ENCODE data around the gene ACLY.

ACLY gene

DNA sequence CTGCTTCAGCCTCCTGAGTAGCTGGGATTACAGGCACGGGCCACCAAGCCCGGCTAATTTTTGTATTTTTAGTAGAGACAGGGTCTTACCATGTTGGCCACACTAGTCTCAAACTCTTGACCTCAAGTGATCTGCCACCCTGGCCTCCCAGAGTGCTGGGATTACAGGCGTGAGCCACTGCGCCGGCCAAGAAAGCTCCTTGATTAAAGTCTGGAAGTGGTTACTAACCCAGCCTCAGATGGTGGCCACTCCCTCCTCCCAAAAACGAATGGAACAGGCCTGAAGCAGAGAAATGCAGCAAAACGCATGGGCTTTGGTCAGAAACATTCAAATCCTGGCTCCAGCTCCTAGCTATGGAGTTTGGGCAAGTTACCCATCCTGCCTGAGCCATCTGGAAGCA, 94.7 kb downstream of the ACLY start:
- DNase-seq (ENCODE audit: low read depth) = no peak
- no peak overlapping the region for H3K4me3 ChIP-seq (ENCODE audit: low read length)
- TF ChIP-seq, protein P1, sequence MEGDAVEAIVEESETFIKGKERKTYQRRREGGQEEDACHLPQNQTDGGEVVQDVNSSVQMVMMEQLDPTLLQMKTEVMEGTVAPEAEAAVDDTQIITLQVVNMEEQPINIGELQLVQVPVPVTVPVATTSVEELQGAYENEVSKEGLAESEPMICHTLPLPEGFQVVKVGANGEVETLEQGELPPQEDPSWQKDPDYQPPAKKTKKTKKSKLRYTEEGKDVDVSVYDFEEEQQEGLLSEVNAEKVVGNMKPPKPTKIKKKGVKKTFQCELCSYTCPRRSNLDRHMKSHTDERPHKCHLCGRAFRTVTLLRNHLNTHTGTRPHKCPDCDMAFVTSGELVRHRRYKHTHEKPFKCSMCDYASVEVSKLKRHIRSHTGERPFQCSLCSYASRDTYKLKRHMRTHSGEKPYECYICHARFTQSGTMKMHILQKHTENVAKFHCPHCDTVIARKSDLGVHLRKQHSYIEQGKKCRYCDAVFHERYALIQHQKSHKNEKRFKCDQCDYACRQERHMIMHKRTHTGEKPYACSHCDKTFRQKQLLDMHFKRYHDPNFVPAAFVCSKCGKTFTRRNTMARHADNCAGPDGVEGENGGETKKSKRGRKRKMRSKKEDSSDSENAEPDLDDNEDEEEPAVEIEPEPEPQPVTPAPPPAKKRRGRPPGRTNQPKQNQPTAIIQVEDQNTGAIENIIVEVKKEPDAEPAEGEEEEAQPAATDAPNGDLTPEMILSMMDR (IDR thresholded peaks at IDR 0.05; ENCODE audit: insufficient read depth, low read depth, low read length, missing control alignments) = no peak

DNA sequence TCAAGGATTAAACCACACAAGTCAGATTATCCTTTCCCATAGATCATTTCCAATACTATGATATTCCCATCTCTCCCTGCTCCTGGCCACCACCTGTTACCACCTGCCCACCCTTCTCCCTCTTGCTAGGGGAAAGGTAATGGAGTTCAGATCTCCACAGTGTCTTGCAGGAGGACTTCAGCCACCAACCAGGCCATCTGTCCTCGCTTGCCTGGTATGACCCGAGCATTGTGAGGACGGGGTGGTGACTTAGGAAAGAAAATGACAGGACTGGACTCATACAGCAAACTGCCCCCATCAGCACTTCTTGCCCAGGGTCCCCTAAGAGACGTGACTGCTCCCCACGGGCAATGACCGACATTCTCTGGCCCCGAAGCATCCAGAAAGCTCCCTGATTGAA, 95.2 kb downstream of the ACLY start:
- no peak for DNase-seq (ENCODE audit: low read depth)
- no peak overlapping the region for H3K4me3 ChIP-seq (ENCODE audit: low read length)
- TF ChIP-seq, protein P1 (IDR thresholded peaks at IDR 0.05; ENCODE audit: insufficient read depth, low read depth, low read length, missing control alignments) = no peak

DNA sequence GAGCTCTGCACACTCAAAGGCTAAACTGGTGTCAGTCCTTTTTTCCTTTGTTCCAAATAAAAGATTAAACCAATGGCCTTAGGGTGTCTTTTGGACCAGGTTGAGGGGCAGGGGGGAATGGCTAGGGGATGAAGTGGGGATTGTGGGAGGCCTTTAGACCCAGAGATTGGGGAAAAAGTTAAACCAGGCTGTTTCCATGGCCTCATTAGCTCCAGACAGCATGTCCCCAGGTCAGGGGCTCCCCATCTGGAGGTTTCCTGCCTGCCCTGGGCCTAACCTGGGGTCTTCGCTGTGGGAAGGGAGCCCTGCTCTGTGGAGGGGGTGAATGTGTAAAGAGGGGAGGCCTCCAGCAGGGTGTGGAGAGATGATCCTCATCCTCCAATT, 95.6 kb downstream of the ACLY start:
- DNase-seq (ENCODE audit: low read depth) = no peak
- H3K4me3 ChIP-seq (ENCODE audit: low read length) = no peak overlapping the region
- TF ChIP-seq, protein P1 (IDR thresholded peaks at IDR 0.05; ENCODE audit: insufficient read depth, low read depth, low read length, missing control alignments) = no peak

DNA sequence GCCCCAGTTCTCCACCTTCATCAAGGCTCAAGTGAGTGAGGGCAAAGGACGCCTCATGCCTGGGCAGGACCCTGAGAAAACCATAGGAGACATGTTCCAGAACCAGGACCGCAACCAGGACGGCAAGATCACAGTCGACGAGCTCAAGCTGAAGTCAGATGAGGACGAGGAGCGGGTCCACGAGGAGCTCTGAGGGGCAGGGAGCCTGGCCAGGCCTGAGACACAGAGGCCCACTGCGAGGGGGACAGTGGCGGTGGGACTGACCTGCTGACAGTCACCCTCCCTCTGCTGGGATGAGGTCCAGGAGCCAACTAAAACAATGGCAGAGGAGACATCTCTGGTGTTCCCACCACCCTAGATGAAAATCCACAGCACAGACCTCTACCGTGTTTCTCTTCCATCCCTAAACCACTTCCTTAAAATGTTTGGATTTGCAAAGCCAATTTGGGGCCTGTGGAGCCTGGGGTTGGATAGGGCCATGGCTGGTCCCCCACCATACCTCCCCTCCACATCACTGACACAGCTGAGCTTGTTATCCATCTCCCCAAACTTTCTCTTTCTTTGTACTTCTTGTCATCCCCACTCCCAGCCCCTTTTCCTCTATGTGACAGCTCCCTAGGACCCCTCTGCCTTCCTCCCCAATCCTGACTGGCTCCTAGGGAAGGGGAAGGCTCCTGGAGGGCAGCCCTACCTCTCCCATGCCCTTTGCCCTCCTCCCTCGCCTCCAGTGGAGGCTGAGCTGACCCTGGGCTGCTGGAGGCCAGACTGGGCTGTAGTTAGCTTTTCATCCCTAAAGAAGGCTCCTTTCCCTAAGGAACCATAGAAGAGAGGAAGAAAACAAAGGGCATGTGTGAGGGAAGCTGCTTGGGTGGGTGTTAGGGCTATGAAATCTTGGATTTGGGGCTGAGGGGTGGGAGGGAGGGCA, 96.3 kb downstream of the ACLY start:
- TF ChIP-seq, protein P1 (IDR thresholded peaks at IDR 0.05; ENCODE audit: insufficient read depth, low read depth, low read length, missing control alignments) = no peak
- DNase-seq (ENCODE audit: low read depth) = no peak
- H3K4me3 ChIP-seq (ENCODE audit: low read length) = no peak overlapping the region

DNA sequence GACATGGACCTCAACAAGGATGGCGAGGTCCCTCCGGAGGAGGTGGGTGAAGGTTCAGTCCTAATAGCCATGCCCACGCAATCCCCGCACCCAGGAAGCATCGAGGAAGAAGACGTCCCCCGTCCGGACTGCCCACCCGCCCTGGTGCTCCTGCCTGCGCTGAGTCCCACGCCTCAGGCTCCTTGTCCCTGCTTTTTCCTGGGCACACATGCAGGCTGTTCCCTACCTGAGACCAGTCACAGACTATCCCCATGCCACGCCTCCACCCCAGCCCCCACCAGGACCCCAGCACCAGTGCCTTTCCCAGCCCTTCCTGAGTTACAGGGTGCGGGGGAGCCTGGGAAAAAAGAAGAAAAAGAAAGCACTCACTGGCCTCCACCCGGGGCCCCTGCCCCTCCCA, 97.0 kb downstream of the ACLY start:
- TF ChIP-seq, protein P1 (IDR thresholded peaks at IDR 0.05; ENCODE audit: insufficient read depth, low read depth, low read length, missing control alignments) = no peak
- H3K4me3 ChIP-seq (ENCODE audit: low read length) = no peak overlapping the region

DNA sequence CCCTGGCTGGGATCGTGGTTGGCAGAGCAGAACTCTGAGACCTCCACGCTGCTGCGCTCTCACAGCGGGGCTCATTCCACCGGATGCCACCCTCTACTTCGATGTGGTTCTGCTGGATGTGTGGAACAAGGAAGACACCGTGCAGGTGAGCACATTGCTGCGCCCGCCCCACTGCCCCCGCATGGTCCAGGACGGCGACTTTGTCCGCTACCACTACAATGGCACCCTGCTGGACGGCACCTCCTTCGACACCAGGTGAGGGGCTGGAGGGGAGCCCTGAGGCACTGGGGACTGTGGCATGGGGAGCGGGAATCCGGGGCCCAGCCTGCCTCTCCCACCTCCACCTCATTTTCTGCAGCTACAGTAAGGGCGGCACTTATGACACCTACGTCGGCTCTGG, 100.7 kb downstream of the ACLY start:
- no peak for DNase-seq (ENCODE audit: low read depth)
- TF ChIP-seq, protein P1 (IDR thresholded peaks at IDR 0.05; ENCODE audit: insufficient read depth, low read depth, low read length, missing control alignments) = no peak
- H3K4me3 ChIP-seq (ENCODE audit: low read length) = no peak overlapping the region

More for the DNA sequence above, 97.0 kb downstream of the ACLY start:
- no peak for DNase-seq (ENCODE audit: low read depth)

All from epithelial cell of esophagus (primary cell).